HFF-Myc (cell line): Measurements from ENCODE around the gene TICAM1.
"Not testable (repeated sequence)": the region's sequence is repeated elsewhere in the genome, so short reads cannot be mapped to it uniquely, and the experiment has no call there.

ENCODE experiments used
- DNase-seq: peaks from one replicate; pipeline ENCODE4 v3.0.0-alpha.2; 2011; ENCODE audit warnings: low read depth; ENCODE audit errors: extremely low read depth
- H3K4me3 ChIP-seq: replicated peaks from 2 replicates; pipeline ENCODE4 v1.5.1; 2011; ENCODE audit warnings: low read depth, mild to moderate bottlenecking, control low read depth, low read length
- CTCF ChIP-seq: IDR thresholded peaks from 2 replicates; pipeline ENCODE4 v1.5.1; 2012; ENCODE audit warnings: mild to moderate bottlenecking, low read depth, low read length, control low read depth; ENCODE audit errors: missing control alignments

The TICAM1 gene

GRCh38 chr19:4811328-4812131 lies 20.0 kb downstream of the TICAM1 start:
- peak; percentile 27 for DNase-seq
- no peak overlapping the region for H3K4me3 ChIP-seq
- TF ChIP-seq CTCF, result peak; percentile 92

- no peak overlapping the region for H3K4me3 ChIP-seq
- TF ChIP-seq CTCF, result no peak
- DNase-seq, result no peak
Measured at GRCh38 chr19:4807188-4807587, 24.3 kb downstream of the TICAM1 start.

- DNase-seq, result no peak
- no peak overlapping the region for H3K4me3 ChIP-seq
- TF ChIP-seq CTCF, result no peak
Measured at GRCh38 chr19:4806384-4806783, 25.1 kb downstream of the TICAM1 start.

GRCh38 chr19:4805140-4805539 lies 26.4 kb downstream of the TICAM1 start:
- DNase-seq, H3K4me3 ChIP-seq: not testable (repeated sequence)

GRCh38 chr19:4803736-4804695 lies 27.5 kb downstream of the TICAM1 start:
- H3K4me3 ChIP-seq, result no peak overlapping the region
- DNase-seq, result no peak
- TF ChIP-seq CTCF, result peak; percentile 86

- TF ChIP-seq CTCF, result no peak
- no peak overlapping the region for H3K4me3 ChIP-seq
- DNase-seq, result no peak
Measured at GRCh38 chr19:4802711-4803110, 28.8 kb downstream of the TICAM1 start.

GRCh38 chr19:4801085-4801619 lies 30.4 kb downstream of the TICAM1 start:
- DNase-seq, result no peak
- TF ChIP-seq CTCF, result no peak
- H3K4me3 ChIP-seq, result no peak overlapping the region
